Activated T-helper 2 cell treated with anti-CD3 and anti-CD28 coated beads, Interferon-gamma antibody, Interleukin-2, Interleukin-4, amounts not matched to agents 10 μg/mL and 5 μg/mL and 100 μg/mL, durations not matched to agents 14 hours and 24 hours and 36 hours (primary cell): ENCODE results near the gene ACTG1. TPM values are rescaled to one million over a fixed set of nuclear protein-coding genes. Genes with fewer than 3 reads are reported as not detected.

ENCODE experiments used
- DNase-seq: peaks from one replicate; pipeline ENCODE4 v3.0.0; 2021; ENCODE audit warnings: low spot score
- H3K27ac Mint-ChIP-seq: one replicate; pipeline ENCODE4 v1.8.0; 2021; ENCODE audit warnings: mixed read lengths
- H3K27me3 Mint-ChIP-seq: one replicate; pipeline ENCODE4 v1.8.0; 2021; ENCODE audit warnings: low read depth, mixed read lengths
- H3K36me3 Mint-ChIP-seq: one replicate; pipeline ENCODE4 v1.8.0; 2021; ENCODE audit warnings: low read depth, mixed read lengths
- H3K4me1 Mint-ChIP-seq: one replicate; pipeline ENCODE4 v1.8.0; 2021; ENCODE audit warnings: low read depth, mixed read lengths
- H3K4me3 Mint-ChIP-seq: one replicate; pipeline ENCODE4 v1.8.0; 2021; ENCODE audit warnings: low read depth, mild to moderate bottlenecking, moderate library complexity, mixed read lengths
- H3K9me3 Mint-ChIP-seq: one replicate; pipeline ENCODE4 v1.8.0; 2021; ENCODE audit warnings: mixed read lengths
- intact Hi-C: fragments of 100-400 bp; cut with micrococcal nuclease; formaldehyde crosslinking; loops from one replicate; pipeline ENCODE4 v1.15.1; 2023
- total RNA-seq: library from RNA; stranded (reverse); gene quantifications from 2 replicates; pipeline ENCODE4 v1.2.3, GENCODE V29; 2022

Gene ACTG1
- total RNA-seq, 1 donor from 2014 or later: 4,174 TPM

DNA sequence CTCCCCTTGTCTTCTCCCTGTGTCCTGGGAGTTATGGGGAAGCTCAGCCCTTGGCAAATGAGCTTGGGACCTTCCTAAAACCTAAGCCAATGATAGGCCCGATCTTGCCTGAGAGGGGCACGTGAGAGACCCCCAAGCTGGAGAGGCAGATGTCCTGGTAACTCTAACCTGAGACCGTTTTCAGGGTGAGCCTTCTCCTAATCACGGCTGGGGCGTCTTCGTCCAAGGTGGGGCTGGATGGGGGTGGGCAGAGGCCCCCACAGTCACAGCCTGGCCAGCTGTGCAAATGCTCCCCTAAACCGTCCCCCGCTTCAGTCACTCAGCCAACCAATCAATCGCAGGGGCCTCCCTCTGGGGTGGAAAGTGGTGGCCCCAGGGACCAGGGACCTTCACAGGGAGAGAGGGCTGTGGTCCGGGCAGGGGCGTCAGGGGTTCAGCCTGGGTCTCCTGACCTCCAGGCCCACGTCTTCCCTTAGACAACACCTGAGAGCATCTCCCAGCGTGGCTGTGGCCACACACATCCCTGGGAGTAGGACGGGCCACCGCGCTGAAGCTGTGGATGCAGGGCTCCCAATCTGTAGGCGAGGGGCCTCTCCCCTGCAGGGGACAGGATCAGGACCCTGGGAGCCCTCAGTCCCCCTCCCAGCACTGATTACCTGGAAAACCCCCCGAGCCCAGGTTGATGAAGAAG lies 30.6 kb downstream of the ACTG1 start:
- no peak for DNase-seq
- H3K4me1 Mint-ChIP-seq: peaks cover 10% of the 10 kb centered on the region
- H3K9me3 Mint-ChIP-seq: no peaks in the 10 kb centered on the region
- H3K27ac Mint-ChIP-seq: no peak overlapping the region
- intact Hi-C loops: loop anchor here (5.0 kb wide), 2 partner anchors 80 to 95 kb away; no protein-coding TSS in a partner anchor
- no peaks in the 10 kb centered on the region for H3K36me3 Mint-ChIP-seq
- H3K4me3 Mint-ChIP-seq: peak overlapping the region; percentile 70
- peaks cover 32% of the 10 kb centered on the region for H3K27me3 Mint-ChIP-seq

DNA sequence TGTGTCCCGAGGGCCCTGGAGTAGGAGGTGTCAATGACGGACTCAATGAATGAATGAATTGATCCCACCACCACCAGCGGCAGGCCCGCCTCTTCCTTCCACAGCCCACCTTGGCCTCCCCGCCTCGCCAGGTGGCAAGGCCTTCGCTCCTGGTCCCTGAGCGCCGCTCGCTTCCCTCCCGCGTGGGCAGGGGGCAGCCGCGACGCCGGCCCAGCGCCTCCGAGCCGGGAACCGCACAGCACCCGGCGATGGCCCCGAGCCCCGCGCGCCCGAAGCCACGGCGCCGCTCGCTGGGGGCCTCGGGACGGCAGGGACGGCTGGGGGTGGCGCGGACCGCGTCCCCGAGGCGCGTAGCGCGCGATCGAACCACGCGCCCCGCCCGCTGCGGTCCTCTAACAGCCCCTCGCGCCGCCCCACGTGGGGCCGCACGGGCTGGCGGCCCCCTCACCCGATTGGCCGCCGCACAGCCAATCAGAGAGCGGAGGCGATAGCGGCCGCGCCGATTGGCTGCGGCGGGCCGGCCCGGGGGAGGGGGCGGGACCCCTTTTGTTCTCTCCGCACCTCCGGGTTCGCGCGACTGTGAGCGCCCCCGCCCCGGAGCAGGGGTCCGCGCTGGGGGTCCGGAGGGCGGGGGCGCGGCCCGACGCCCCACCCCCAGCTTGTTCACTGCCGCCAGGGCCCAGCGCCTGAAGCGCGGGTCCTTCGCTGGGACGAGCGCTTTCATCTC lies 31.4 kb downstream of the ACTG1 start:
- Mint-ChIP-seq H3K9me3 (no peaks in the 10 kb centered on the region), H3K27me3 (peaks cover 32% of the 10 kb centered on the region), H3K27ac (no peak overlapping the region), H3K36me3 (no peaks in the 10 kb centered on the region), H3K4me3 (peak overlapping the region; percentile 70), H3K4me1 (peaks cover 6% of the 10 kb centered on the region)
- peak; percentile 51 for DNase-seq
- intact Hi-C loops: loop anchor here (5.0 kb wide), 2 partner anchors 79 to 94 kb away; no protein-coding TSS in a partner anchor

DNA sequence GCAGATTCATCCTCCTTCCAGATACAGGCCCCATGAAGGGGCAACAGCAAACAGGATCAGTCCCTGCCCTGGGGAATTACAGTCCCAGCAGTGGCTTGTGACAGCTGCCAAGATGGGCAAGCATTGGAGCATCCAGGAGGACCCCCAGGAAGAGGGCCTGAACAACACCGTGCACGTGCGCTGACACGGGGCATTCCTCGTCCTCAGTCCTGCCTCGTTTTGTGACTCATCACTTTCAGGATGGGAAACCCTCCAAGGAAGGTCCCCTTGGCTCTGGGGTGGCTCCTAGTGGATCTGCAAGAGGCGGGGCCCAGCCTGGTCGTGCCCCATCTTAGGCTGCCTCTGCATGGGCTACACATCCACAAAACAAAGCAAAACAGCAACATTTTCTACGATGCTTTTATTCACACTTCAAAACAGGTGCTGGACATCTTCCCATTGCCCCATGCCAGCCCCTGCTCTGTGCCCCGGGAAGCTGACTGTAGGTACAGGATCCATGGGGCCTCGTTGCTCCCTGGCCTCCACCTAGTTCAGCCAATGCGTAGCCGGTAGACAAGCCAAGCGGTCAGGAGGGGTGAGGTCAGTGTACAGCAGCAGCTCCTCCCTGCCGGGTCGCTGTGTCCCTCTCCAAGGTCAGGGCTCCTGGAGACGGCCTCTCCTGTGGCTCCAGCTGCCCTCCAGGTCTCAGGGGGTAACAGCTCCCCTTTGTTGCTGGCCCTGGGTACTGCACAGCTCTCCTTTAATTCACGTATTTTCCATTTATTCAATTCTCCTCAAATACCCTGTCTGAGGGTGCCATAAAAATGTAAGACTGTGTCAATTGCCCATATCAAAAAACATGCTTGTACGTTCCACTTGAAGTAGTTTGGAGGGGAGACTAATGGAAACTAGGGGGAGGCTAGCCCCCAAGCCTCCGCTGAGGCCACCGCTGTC lies 32.2 kb downstream of the ACTG1 start:
- DNase-seq: no peak
- Mint-ChIP-seq H3K36me3 (no peaks in the 10 kb centered on the region), H3K27me3 (peaks cover 32% of the 10 kb centered on the region), H3K9me3 (no peaks in the 10 kb centered on the region), H3K4me3 (no peak overlapping the region), H3K4me1 (peaks cover 2% of the 10 kb centered on the region), H3K27ac (no peak overlapping the region)
- intact Hi-C loops: loop anchor here (5.0 kb wide), 2 partner anchors 78 to 93 kb away; no protein-coding TSS in a partner anchor

DNA sequence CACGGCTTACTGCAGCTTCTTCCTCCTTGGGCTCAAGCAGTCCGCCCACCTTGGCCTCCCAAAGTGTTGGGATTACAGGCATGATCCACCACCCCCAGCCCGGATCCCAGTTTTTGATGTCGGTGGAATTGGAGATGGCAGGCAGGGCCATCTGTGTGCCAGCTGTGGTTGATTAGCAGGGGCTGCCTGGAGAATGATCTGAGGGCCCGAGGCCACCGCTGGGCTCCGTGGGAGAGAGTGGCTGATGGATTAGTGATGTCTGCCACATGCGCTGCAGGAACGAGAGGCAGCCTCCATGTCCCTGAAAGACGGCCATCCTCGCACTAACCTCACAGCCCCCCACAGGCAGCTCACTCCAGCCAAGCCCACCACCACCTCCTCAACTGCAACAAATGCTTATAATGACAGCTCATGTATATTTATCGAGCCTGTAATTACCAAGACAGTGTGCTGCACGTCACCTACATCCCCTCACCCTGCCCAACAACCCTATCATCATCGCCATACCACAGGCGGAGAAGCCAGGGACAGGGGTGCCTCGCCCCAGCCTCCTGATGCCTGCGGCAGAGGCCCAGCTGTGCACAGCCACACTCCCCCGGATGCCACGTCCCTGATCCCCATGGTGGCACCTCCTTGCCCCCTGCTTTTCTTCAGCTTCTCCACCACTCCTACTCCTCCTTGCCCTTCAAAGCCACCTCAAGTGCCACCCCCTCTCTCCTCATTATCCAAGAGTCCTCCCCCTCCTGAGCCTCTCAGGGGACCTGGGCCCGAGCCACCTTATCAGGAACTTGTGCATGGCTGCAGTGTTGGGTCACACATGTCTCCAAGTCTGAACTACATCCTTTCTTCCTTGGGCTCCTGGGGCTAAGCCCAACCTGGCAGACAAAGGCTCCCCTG lies 33.2 kb downstream of the ACTG1 start:
- Mint-ChIP-seq H3K9me3 (no peaks in the 10 kb centered on the region), H3K36me3 (no peaks in the 10 kb centered on the region), H3K4me3 (no peak overlapping the region), H3K4me1 (peaks cover 2% of the 10 kb centered on the region), H3K27me3 (peaks cover 32% of the 10 kb centered on the region), H3K27ac (no peak overlapping the region)
- intact Hi-C loops: loop anchor here (5.0 kb wide), 2 partner anchors 77 to 92 kb away; no protein-coding TSS in a partner anchor
- no peak for DNase-seq

DNA sequence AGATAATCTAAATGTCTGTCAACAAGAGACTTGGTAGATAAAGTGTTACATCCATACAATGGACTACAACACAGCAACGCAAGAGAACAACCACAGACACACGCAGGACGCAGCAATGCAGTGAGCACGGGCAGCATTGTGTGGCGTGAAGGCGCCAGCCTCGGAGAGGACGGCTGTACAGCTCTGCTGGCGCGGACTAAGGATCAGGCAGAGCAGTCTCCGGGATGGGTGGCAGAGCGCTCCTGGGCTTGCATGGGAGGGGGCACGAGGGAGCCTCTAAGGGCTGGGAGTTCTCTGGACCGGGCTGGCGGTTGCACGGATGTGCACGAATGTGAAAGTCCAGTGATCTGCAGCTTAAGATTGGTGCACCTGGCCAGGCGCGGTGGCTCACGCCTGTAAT lies 34.5 kb downstream of the ACTG1 start:
- Mint-ChIP-seq H3K27me3 (peaks cover 32% of the 10 kb centered on the region), H3K9me3 (no peaks in the 10 kb centered on the region), H3K27ac (no peak overlapping the region), H3K36me3 (no peaks in the 10 kb centered on the region), H3K4me3 (no peak overlapping the region), H3K4me1 (peaks cover 2% of the 10 kb centered on the region)
- DNase-seq: no peak
- intact Hi-C loops: no loop called here

DNA sequence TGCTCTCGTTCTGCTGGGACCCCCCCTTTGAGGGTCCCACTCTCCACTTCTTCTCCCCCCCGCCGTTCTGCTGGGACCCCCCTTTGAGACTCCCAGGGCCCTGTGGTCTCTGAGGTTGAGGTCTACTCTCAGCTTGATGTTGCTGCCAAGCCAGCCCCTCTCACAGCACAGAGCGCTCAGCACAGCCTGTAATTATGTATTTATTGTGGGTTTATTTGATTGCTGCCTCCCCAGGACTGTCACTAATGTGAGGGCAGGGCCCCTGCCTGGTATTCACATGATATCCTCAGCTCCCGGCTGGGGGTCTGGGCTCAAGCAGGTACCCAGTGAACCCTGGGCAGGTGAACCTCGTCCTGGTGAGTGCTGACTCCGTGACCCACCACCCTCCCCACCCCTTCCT lies 35.4 kb downstream of the ACTG1 start:
- peaks cover 23% of the 10 kb centered on the region for H3K27me3 Mint-ChIP-seq

DNA sequence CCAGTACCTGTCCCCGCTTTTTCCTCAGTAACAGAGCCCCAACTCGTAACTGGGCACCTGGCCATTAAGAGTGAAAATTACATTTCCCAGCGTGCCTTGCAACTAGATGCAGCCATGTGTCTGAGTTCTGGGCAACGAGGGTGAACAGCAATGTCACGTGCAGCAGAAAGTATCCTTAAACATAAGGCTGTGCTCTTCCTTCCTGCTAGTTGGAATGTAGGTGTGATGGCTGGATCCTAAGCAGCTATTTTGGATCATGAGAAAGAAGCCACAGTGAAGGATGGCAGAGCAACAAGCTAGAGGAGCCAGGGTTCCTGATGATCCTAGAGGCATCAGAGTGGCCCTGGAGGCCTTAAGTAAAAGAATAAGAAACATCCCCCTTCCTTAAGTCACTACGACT lies 36.0 kb downstream of the ACTG1 start:
- intact Hi-C loops: no loop called here
- Mint-ChIP-seq H3K27ac (no peak overlapping the region), H3K36me3 (no peaks in the 10 kb centered on the region), H3K4me3 (no peak overlapping the region), H3K4me1 (no peaks in the 10 kb centered on the region), H3K27me3 (peaks cover 18% of the 10 kb centered on the region), H3K9me3 (no peaks in the 10 kb centered on the region)
- no peak for DNase-seq

More for the DNA sequence above, 35.4 kb downstream of the ACTG1 start:
- H3K9me3 Mint-ChIP-seq: no peaks in the 10 kb centered on the region
- no peak overlapping the region for H3K27ac Mint-ChIP-seq
- no peak for DNase-seq
- intact Hi-C loops: no loop called here
- H3K36me3 Mint-ChIP-seq: no peaks in the 10 kb centered on the region
- peaks cover 2% of the 10 kb centered on the region for H3K4me1 Mint-ChIP-seq
- H3K4me3 Mint-ChIP-seq: no peak overlapping the region

DNA sequence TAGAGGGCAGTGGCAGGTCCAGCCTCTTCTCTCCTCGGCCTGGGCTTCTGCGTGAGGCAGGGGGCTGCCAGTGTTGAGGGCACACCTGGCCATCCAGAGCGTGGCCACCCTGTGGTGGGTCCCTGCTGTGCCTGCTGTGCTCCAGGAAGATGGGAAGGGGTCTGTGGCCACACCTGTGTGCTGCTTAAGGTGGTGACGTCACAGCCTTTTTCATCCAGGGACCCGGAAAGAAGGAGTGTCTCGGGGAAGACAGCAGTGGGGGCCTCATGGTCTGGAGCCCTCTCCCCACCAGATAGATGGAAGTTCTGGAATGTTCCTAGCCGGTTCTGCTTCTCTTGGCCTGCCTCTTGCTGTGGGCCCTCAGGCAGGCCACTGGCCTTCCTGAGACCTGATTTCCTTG lies 36.5 kb downstream of the ACTG1 start:
- H3K4me3 Mint-ChIP-seq: no peak overlapping the region
- intact Hi-C loops: no loop called here
- H3K27me3 Mint-ChIP-seq: peaks cover 17% of the 10 kb centered on the region
- no peak for DNase-seq
- no peaks in the 10 kb centered on the region for H3K9me3 Mint-ChIP-seq
- H3K4me1 Mint-ChIP-seq: no peaks in the 10 kb centered on the region
- H3K27ac Mint-ChIP-seq: no peak overlapping the region
- H3K36me3 Mint-ChIP-seq: no peaks in the 10 kb centered on the region

DNA sequence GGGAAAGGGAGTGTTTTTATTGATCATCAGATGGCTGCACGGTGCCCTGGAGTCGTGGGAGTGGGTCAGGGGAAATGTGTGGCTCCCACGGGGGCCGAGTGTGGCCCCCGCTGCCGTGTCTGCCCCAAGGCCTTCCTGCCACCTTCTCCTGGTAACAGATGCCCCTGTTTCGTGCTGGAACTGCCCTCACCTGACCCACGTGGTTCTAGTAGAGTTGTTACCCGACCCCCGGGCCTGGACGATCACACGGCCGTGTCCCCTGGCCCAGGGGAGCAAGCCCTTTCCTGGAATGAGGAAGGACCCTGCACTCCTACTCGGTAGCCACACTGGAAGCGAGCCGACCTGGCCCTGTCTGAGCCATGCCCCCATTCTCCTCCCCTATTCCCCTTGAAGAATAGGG lies 37.6 kb downstream of the ACTG1 start:
- no peaks in the 10 kb centered on the region for H3K36me3 Mint-ChIP-seq
- DNase-seq: no peak
- no peak overlapping the region for H3K27ac Mint-ChIP-seq
- no peaks in the 10 kb centered on the region for H3K4me1 Mint-ChIP-seq
- no peaks in the 10 kb centered on the region for H3K9me3 Mint-ChIP-seq
- peaks cover 10% of the 10 kb centered on the region for H3K27me3 Mint-ChIP-seq
- H3K4me3 Mint-ChIP-seq: no peak overlapping the region
- intact Hi-C loops: no loop called here

DNA sequence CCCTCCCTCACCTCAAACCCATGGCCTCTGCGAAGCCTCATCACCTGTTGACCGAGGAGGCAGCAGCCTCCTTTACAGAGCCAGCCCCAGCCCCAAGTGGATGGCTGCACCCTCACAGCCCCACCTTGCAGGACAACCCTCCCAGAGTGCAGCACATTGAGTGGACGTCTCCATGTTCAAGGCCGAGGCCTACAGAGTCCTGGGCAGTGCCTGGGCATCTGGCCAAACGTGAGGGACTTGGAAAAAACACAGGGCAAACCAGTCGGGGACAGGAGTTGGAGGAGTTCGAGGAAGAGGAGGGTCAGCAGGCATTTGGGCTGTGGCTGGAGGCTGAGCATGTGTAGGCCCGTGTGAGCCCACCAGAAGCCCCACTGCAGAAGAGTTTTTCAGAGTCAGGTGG lies 39.6 kb downstream of the ACTG1 start:
- H3K27me3 Mint-ChIP-seq: peaks cover 2% of the 10 kb centered on the region
- H3K4me3 Mint-ChIP-seq: no peak overlapping the region
- intact Hi-C loops: no loop called here
- DNase-seq: no peak
- H3K4me1 Mint-ChIP-seq: no peaks in the 10 kb centered on the region
- H3K9me3 Mint-ChIP-seq: no peaks in the 10 kb centered on the region
- H3K27ac Mint-ChIP-seq: no peak overlapping the region
- no peaks in the 10 kb centered on the region for H3K36me3 Mint-ChIP-seq

DNA sequence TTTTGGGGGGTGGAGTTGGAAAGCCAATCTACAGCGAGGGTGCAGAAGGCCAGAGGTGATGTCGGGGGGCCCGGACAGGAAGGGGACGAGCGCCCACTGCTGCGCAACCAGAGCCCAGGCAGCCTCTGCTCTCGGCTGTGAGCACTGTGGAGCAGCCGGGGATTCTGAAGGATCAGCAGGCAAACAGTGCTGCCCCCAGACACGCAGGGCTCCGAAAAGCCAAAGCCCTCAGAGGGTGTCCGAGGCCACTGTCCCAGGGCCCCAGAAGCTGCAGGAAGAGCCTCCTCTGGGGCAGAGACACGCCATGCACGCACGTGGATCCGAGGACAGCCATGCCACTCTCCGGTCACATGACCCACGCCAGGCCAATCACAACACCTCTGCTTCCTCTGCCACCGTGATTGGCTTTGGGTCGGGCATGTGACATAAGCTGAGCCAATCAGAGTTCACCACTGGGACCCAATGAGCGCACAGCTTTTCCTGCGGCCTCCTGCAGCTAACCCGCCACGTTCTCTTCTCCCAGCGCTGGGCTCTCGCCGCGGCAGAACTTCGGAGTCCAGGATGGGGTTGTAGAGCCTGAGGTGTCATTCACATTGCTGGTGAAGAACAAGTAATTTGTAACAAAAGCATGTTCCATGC lies 40.7 kb downstream of the ACTG1 start:
- Mint-ChIP-seq H3K4me3 (no peak overlapping the region), H3K27ac (no peak overlapping the region), H3K9me3 (no peaks in the 10 kb centered on the region), H3K36me3 (no peaks in the 10 kb centered on the region), H3K27me3 (no peaks in the 10 kb centered on the region), H3K4me1 (no peaks in the 10 kb centered on the region)
- intact Hi-C loops: no loop called here
- DNase-seq: no peak
